HG03097 (cell line): Measurements from ENCODE around the gene ANO1.

Experiments
- ATAC-seq: cut with Tn5 transposase; IDR thresholded peaks from one replicate; pipeline ENCODE4 v1.9.1; 2021; ENCODE audit not compliant: unreplicated experiment, low FRiP score

The ANO1 gene

DNA sequence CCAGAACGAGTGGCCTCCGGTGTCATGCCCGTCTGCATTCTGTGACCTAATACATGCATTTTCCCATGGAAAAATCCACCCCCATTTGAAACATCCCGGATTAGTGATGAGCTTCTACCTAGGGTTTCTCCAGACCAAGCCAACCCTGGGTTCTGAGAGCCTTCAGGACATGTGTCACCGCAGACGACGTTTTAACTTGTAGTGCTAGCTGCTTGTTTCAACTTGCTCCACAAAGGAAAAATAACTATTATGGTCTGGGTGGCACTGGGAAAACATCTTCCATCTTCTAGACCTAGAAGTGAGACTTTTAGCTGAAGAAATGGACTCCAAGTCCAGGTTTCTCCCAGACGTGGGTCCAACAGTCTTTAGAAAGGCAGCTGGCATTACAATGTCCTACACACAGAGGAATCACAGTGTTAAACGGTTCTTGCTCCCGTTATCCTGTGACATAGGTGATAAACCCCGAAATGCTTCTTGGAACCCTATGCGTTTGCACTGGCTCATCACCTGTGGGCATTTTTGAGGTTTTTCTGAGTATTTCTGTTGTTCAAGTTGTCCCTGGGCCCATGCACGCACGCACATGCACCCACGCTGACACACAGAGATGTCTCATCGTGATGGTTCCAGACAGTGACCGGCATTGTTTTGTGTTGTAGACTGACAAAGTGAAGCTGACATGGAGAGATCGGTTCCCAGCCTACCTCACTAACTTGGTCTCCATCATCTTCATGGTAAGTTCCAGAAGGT, 78.3 kb downstream of the ANO1 start:
- ATAC-seq, result no peak

DNA sequence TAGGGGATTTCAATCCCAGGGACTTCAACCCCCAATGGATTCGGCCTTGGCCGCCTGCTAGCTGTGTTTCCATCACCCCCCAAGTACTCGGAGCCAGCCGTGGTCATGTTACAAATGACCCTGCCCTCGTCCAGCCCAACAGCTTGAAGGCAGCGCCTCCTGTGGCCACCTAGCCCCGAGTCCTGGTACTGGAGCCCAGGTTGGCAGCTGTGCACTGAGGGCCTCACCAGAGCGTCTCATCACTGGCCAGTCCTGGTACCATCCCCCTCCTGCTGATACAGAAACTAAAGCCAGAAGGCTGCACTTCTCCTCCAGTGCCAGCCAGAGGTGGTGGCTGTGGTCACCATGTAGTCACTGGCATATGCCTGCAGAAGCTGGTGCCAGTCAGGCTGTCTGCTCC, 80.1 kb downstream of the ANO1 start:
- no peak for ATAC-seq

DNA sequence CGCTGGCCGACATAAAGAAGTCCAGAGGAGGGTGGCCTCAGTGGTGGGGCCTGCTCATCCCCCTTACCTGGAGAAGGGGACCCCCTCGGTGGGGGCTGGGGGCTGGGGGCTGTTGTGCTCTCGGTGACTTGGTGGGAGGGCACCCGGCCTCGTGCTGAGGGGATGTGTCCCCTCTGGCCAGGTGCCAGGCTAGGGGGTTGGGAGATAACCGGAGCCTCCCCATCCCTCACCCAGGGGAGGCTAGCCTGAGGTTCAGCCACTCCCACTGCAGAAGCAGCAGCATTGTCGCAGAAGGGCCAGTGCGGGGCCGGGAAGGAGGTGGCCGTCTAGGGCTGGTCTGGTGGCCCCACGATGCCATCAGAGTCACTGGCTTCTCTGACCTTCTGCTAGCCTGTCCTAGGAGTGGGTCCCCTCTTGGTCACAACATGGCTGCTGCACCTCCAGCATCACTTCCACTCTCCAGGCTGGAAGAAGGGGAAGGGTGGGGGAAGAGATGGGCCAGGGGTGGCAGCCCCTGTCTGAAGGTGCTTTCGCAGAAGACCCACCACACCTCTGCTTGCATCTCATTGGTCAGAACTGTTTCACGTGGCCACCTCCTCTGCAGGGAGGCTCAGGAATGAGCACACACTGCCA, 80.8 kb downstream of the ANO1 start:
- ATAC-seq, result no peak

DNA sequence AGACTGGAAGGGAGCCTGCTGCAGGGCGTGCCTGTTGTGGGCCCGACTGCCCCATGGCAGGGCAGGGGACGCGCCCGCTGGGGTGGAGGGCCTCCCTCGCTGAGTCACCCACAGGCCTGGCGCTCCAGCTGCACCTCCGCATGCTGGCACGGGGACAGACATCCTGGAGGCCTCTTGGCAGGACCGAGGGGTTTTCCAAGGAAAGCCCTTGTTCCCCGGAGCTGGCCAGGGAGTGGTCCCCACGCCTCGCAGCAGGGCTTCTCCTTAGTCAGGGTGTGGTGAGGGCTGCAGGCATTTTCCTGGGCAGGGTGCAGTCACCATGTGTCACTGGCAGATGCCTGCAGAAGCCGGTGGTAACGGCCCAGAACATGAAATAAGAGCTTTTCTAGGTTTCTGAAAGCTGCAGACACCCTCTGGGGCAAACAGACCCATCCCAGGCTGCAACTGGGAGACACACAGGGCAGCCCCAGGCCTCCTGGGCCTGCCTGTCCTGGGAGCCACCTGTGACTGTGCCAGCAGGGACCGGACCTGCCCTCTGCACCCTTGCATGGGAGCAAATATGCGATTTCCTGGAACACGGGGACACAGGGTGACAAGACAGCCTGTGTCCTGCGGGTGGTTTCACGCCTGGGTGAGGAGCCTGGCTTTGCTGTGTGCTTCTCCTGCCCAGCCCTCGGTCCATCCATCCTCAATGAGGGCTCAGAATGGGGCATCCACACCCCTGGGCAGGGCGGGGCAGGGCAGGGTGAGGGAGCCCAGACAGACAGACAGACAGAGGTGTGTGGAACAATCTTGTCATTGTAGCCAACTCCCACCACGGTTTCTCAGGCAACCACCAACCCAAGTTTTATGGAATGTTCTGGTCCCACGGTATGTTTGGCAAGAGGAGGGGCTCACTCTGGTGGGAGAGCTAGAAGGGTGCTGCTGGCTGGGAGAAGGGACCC, 81.8 kb downstream of the ANO1 start:
- no peak for ATAC-seq

DNA sequence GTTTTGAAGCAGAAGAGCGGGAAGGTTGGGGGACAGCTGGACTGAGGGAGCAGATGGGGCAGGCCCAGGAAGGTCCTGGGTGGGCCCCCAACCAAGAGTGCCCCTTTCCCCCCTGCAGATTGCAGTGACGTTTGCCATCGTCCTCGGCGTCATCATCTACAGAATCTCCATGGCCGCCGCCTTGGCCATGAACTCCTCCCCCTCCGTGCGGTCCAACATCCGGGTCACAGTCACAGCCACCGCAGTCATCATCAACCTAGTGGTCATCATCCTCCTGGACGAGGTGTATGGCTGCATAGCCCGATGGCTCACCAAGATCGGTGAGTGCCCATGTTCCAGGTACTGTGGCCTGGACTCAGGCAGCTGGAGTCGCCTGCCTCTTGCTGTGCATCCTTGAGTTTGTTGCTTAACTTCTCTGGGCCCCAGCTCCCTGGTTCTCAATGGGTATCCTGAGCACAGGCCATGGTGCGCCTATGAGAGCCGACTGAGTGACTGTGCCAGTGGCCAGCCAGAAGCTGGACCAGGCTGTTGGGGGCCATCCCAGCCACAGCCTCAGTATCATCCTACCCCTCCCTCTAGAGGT, 83.0 kb downstream of the ANO1 start:
- ATAC-seq, result no peak

DNA sequence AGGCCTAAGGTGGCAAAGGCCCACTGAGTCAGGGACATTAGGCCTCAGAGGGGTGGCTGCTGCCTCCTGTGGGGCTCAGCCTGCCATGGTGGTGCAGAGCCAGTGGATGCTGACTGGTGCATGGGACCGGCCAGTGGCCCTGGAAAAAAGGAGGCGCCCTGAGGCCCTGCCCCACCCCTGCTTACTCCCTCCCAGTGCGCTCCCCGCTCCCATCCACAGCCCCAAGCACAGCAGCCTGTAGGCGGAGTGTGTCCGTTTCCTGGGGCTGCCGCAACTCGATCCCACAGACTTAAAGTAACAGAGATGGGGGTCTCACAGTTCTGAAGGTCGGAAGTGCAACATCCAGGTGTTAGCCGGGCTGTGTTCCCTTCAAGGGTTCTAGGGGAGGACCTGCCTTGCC, 86.6 kb downstream of the ANO1 start:
- ATAC-seq, result no peak

DNA sequence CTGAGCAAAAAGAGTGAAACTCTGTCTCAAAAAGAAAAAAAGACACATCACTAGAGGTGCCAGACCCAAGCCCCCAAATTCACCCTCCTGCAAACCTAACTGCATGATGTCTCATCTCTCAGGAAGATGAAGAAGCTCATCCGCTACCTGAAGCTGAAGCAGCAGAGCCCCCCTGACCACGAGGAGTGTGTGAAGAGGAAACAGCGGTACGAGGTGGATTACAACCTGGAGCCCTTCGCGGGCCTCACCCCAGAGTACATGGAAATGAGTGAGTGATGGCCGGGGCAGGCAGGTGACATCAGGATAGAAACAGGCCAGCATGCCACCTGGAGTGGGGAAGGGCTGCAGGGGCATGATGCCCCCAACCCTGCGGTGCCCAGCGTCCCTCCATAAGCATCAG, 89.0 kb downstream of the ANO1 start:
- no peak for ATAC-seq

DNA sequence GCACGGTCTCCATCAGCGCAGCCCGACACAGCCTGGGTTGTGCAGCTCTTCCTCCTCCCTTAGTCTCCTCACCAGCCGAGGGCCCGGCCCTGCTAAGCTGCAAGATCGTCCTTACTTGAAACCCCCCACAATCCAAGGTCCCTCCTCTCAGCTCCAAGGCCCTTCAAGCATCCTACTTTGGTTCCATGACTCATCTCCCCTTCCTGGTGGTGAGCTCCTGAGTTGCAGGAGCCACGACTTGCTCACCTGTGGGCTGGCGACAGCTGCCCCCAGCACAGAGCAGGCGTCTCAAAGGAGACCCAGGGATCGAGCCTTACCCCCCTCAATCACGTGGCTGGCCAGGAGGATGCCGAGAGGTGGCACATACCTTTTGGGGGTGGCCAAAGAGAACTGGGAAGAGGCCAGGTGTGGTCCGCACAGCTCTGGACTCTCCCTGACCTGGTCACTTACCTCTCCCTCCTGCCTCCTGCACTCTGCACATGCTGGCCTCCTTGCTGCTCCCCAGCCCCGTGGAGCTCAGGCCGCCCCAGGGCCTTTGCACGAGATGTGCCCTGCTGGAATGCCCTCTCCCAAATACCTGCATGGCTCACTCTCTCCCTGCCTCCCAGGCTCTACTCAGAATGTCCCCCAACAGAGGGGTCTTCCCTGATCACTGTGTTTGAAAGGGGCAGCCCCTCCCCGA, 89.7 kb downstream of the ANO1 start:
- no peak for ATAC-seq

DNA sequence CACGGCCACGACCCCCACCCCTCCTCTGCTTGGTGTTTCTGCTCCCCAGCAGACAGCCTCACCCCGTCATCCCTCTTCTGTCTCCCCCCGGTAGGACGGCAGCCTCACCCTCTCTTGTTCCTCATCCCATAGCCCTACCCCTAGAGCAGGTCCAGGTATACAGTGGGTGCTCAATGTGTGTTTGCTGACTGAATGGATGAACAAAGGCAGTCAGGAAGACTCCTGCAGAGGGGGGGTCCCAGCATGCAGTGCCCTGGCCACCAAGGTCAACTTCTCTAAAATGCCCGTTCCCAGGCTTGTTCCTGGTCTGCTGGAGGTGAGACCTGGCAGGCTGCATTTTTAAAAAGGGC, 90.3 kb downstream of the ANO1 start:
- no peak for ATAC-seq

DNA sequence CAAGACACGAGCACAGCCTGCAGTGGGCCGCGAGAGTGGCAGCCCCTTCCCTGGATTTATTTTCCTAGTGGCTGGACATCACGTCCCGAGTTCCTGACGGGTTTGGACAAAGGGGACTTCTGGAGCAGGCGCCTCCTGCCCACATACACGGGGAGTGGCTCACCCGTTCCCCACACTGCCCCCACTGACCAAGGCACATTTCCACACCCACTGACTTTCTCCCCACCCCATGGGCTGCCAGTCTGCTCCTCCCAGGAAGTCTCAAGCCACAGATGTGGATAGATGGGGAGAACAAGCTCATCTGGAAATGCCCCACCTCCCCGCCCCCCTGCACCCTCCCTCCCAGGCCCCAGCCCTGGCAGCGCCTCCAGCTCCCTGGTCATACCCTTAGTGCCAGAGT, 91.0 kb downstream of the ANO1 start:
- no peak for ATAC-seq

DNA sequence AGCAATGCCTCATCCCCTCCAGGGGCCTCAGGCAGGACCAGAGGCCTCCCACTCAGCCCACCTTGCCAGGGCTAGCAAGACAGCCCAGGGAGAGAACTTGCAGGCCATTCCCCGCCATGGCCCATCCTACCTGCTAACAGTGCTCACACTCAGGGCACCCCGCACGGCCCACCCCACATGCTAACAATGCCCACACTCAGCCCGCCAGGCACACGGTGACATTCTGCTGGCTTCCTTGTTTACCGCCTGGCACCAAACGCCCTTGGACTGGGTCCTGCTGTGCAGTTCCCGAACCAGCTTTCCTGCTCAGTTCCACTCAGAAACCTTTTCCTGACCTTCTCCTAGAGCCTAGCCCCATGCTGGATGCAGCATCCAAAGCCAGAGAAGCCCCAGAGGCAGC, 91.5 kb downstream of the ANO1 start:
- ATAC-seq, result no peak

DNA sequence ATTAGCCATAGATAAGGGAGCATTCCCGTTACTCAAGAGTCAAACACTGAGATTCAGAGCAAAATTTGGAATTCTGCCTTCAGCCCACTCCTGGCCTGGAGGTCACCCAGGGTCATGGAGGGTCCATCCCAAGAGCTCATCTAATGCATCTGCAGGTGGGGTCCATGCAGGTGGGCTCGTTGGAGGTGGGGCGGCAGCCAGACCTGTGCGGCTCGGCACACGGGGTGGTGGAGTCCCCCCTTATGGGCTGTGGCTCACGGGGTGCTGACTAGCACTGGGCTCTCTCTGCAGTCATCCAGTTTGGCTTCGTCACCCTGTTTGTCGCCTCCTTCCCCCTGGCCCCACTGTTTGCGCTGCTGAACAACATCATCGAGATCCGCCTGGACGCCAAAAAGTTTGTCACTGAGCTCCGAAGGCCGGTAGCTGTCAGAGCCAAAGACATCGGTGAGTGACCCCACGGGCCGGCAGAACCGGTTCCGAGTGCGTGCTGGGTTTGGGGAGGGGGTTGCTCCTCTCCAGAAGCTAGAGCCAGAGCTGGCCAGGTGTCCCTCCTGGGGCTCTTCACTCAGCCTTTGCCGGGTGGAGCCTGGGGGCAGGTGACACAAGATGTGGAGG, 92.6 kb downstream of the ANO1 start:
- no peak for ATAC-seq

DNA sequence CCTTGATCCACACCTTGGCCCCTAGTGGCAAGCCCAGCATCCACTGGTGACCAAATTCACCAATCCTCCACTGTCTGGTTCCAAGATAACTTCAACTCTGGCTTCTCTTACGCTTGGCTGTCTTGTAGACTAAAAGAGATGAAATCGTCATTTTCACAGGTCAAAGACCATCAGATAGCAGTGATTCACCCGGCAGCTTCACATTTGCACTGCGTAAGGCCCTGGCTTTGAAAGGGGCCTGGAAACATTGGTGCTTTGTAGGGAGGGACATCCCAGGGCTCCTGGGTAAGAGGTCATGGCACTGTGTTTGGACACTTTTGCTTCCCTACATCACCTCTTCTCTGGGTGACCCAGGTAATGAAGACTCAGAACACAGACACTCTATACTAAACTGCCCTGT, 94.9 kb downstream of the ANO1 start:
- no peak for ATAC-seq

DNA sequence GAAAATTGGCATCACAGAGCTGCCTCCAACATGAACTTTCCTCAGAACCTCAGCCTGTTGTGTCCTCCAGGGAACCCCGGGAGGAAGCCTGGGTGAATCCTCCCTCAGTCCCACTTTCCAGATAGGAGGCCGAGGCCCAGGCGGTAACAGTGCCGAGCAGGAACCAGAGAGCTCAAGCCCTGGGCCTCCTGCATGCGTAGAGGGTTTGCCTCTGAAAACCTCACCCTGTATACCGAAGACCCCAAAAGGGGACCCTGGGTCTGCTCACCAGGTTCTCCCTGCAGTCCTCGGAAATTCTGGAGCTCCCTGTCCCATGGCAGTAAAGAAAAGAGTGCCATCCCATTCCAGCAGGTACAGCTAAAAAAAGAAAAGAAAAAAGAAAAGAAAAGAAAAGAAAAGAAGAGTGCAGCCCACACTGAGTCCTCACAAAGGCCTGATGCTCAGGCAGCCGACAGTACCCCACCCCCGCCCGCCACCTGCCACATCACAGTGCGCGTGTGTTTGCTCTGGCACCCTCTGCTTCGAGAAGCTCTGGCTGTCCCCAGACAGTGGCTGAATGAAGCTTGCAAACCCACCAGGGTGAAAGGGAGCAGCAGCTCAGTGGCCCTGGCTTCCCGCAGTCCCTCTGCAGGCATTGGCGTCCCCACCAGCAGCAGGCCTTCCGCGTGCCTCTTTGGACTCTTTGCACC, 96.6 kb downstream of the ANO1 start:
- ATAC-seq, result no peak

DNA sequence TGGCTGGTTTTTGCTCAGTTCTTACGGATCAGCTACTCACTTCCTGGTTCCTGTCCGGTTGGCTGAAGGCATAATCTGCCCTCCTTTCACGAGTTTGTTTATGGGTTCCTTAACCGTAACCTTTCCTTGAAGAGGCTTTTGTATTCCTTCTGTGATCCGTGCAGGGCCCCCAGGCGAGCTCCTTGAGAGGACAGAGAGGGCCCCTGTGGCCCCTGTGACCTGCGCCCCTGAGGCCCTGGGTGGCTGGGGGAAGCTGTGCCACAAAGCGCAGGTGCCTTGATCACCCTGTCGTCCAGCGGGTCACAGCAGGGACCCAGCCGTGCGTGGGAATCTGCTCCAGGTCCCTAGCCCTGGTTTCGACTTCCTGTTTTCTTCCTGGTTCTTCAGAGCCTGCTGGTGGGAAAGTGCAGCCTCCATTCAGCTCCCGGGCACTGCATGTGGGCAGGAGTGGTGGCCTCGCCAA, 97.2 kb downstream of the ANO1 start:
- no peak for ATAC-seq

DNA sequence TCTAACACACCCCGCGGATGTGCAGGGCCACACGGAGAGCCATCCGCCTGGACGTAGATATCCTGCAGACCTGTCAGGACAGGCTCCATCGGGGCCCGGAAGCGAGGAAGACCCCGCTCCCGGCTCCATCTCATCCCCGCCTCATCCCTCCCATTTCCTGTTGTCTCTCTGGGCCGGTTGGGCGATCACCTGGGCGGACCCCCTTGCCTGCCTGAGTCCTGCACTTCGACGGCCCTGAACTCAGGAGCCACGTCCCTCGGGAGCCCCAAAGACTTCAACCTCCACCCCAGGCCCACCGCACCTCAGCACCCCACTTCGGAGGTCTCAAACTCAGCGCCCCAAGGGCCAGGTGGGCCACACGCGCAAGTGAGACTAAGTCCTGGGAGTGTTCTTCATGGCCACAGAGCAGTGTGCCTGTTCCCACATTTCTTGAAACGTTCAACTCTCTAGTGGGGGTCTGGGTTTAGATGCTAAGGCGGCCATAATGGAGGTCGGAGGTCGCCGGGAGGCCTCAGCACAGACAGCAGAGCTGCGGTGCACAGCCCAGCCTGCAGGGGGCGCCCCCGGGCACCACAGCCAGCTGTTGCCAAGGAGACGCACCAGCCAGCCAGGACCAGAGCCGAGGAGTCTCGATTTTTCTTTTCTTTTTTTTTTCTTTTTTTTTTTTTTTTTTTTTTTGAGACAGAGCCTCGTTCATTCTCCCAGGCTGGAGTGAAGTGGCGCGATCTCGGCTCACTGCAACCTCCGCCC, 99.0 kb downstream of the ANO1 start:
- no peak for ATAC-seq

DNA sequence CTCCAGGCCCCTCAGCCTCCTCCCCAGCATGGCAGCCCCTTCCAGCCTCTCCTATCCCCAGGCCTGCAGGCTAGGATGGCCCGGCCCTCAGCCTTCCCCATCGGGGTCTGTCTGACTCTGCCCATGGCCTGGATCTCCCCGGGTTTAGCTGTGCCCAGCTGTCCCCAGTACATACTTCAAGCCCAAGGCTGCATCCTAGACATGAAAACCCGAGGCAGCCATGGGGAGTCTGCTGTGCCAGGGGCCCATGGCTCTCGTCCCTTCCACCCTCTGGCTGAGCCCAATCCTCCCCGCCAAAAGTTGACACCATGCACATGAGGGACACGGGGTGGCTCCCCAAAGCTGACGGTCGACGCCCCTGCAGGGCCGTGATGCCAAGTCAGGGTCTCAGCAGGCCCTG, 102.8 kb downstream of the ANO1 start:
- no peak for ATAC-seq

DNA sequence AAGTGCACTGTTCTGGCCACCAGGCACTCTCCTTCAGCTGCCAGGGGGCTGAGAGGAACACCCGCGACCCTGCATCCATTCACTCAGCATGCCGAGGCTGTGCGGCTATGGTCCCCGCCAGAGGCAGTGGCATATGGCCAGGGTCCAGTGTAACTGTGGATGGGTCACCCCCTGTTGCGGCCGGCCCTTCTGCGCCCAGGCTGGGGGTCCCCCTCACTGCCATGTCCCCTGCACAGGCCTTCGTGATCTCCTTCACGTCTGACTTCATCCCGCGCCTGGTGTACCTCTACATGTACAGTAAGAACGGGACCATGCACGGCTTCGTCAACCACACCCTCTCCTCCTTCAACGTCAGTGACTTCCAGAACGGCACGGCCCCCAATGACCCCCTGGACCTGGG, 104.1 kb downstream of the ANO1 start:
- no peak for ATAC-seq

DNA sequence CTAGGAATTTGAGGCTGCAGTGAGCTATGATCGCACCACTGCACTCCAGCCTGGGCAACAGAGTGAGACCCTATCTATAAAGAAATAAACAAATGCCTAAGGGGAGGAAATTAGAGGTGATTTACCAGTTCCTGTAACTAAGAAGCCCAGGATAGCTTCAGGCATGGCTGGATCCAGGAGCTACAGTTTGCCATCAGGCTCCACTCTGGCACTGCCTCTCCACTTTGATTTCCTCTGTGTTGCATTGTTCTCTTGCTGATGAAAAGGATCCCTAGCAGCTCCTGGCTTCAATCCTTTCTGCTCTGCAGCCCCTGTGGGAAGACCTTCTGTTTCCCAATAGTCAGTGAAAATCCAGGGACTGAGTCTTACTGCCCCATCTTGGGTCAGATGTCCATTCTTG, 104.9 kb downstream of the ANO1 start:
- no peak for ATAC-seq
